GM19025 (cell line): ENCODE measurements around the gene ZNF700.
"Not testable (repeated sequence)": the region's sequence is repeated elsewhere in the genome, so short reads cannot be mapped to it uniquely, and the experiment has no call there.

Experiments
- ATAC-seq: cut with Tn5 transposase; IDR thresholded peaks from one replicate; pipeline ENCODE4 v1.9.1; 2021; ENCODE audit warnings: mild to moderate bottlenecking, low read depth, moderate library complexity; ENCODE audit not compliant: unreplicated experiment

ZNF700 gene

DNA sequence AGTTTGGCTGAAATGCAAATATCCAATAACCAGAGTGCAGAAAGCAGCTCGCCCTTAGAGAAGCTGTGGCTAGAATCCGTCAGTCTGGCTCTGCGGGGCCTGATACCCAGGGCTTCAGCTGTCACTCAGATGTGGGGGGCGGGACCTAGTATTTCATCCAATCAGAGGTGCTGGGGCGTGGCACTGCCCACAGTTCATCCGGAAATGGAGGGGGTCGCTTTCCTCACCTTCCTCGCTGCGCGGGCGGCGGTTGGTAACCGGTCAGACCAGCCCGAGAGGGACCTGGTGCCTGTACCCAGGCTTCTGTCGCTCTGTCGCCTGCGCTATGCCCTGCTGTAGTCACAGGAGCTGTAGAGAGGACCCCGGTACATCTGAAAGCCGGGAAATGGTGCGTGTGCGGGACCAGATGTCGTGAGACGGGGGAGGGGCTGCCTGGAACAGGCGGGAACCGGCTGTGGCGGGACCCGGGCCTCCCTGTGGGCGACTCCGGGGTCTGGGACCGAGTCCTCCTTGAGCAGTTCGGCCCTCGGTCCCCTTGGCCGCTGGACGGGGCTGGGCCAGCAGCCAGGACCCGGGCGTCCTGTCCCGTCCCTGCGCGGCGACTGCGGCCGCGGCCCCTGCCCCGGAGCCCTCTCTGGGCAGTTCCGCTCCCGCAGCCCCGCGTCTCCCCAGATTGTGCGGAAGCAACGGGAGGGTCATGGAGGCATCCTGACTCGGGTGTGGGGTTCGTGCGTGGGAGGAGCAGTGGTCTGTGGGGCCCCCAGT is at the start of gene ZNF700:
Gene ZNF700, plus strand, starts transcription at position 222 of the 765 bp plus-strand sequence. Its CDS starts 104 bp downstream, at position 326.
- ATAC-seq: peak; percentile 82

DNA sequence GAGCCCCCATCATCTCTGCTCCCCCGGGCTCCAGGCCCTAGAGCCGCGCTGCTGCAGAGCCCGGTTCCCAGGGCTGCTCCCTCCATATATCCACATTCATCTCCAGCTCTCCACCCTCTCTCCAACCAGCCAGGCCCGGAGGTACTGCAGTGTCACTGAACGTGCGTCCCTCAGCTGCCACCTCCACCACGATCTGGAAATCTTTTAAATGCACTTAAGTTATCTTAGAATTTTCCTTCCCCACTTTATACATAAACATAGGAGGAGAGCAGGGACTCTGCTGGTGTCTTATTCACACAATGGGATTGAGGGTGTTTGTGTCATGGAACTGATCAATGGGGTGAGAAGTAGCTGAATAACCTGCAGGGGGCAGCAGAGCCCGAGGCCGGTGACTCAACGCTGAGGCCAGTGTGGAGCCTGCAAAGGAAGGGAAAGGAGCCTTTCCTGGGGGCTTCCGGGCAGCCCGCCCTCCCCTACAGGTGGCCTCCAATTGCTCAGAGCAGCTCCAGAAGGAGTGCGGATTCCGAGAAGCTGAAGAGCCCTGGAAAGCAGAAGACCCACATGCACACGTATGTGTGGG is 45.1 kb upstream of the ZNF700 start:
- not testable (repeated sequence) for ATAC-seq

DNA sequence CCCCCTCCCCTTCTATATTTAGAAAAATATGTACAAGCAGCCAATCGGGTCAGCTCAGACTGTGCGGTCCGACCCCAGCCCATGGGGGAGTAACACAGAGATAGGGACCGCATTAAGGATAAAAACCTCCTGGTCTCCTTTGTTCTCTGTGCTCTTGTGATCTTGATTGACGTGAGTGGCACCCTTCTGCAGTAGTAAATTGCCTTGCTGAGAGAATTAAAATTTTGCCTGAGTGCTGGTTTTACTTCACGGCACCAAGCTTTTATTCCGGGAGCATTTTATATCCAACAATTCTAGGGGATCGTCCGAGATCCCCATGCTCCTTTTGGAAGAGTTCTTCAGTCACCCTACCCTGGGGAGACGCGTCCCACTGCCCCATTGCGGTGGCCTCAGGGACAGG is 44.3 kb upstream of the ZNF700 start:
- ATAC-seq: no peak

DNA sequence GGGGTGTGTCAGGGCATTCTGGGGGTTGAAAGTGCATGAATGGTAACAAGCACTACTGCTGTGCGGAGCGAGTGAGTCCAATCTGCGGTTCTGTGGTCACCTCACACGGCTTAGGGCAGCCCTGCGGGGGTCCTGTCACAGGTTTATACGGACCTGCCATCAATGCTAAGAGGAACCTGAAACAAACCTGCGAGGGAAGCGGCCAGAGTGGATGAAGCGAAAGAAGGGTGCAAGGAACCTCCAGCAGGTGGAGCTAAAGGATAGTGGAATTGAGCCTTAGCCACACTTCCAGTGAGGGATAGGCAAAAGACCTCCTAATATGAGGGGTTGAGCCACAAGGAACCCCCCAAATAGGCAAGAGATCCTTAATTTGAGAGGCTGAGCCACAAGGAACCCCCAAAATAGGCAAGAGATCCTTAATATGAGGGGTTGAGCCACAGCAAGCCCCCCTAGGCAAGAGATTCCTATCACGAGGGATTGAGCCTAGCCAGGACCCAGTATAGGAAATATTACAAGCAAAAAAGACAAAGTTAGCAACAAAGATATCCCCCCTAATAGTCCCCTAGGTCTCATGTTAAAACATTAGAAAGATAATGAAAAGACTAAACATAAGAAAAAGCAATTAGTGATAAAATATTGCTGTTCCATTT is 43.6 kb upstream of the ZNF700 start:
- ATAC-seq: no peak

DNA sequence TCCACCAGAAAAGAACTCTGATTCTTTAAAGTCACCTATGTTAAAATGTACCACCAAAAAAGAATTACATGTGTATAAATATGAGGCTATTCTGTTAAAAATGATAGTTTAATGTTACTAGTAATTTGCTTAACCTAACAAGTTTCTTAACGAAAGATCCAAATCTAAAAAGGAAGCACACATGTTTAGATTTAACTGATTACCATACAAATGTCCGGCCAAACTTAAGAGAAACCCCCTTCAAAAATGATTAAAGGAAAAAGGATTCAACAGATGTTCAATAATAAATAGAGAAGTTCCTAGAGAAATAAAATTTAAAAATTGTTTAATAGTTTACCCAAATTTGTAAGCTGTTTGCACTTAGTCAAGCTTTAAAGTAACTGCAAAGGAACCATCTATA is 42.3 kb upstream of the ZNF700 start:
- ATAC-seq: no peak

DNA sequence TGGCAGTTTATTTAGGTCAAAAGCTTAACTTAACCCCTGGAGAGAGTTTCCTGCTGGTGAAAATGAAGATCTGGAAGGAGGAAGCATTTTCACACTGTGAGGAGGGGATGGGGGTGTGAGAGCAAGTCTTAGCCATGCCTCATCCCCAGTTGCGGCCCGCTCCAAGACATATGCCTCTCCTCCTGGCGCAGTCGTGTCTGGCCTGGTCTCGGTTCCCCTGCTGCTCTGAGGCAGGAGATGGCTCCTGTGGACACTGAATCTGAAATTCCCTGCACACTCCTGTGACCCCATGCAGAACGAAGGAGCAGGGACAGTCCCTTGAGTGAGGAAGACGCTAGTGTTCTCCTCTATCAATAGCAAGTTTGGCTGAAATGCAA is 37.7 kb upstream of the ZNF700 start:
- ATAC-seq: no peak

DNA sequence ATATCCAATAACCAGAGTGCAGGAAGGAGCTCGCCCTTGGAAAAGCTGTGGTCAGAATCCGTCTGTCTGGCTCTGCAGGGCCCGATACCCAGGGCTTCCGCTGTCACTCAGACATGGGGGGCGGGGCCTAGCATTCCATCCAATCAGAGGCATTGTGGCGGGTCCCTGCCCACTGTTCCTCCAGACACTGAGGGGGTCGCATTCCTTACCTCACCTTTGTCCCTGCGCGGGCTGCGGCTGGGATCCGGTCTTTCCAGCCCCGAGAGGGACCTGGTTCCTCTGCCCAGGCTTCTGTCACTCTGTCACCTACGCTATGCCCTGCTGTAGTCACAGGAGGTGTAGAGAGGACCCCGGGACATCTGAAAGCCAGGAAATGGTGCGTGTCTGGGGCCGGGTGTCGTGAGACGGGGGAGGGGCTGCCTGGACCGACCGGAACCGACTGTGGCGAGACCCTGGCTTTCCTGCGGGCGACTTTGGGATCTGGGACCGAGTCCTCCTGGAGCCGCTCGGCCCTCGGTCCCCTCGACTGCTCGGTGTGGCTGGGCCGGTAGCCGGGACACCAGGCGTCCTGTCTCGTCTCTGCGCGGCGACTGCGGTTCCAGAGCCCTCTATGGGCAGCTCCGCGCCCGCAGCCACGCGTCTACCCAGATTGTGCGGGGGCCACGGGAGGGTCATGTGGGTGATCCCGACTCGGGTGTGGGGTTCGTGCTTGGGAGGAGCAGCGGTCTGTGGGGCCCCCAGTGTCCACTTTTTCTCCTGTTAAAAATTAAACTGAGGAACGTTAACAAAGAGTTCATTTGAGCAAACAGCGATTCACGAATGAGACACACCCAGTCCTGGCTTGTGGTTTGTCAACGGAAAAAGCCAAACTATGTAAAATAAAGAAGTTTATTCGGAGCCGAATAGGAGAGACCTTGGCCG is 37.0 kb upstream of the ZNF700 start, which contains the start of gene ZNF69:
Gene ZNF69, plus strand, starts transcription at position 172 of the 921 bp plus-strand sequence. Its CDS starts 142 bp downstream, at position 314.
- ATAC-seq: no peak

DNA sequence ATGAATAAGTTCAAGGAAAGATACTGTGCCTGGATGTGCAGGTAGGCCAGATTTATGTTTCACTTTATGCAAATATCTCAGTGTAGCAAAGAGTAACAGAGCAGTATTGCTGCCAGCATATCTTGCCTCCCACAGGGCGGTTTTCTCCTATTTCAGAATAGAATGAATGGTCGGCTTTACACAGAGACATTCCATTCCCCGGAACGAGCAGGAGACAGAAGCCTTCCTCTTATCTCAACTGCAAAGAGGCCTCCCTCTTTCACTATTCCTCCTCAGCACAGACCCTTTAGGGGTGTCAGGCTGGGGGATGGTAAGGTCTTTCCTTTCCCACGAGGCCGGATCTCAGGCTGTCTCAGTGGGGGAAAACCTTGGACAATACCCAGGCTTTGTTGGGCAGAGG is 35.0 kb upstream of the ZNF700 start:
- not testable (repeated sequence) for ATAC-seq

DNA sequence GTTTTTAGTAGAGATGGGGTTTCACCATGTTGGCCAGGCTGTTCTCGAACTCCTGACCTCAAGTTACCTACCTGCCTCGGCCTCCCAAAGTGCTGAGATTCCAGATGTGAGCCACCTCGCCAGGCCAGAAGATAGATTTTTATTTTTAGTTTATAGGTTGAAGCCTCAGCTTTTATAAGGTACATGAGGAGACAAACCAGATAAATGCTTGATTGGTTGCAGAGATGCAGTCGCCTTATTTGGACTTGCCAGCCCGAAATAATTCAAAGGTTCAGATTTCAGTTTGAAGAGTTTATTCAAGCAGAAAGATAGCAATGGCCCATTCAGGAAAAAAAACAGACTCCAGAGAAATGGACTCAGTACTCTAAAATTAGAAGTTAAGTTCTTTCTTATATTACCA is 34.3 kb upstream of the ZNF700 start:
- no peak for ATAC-seq

DNA sequence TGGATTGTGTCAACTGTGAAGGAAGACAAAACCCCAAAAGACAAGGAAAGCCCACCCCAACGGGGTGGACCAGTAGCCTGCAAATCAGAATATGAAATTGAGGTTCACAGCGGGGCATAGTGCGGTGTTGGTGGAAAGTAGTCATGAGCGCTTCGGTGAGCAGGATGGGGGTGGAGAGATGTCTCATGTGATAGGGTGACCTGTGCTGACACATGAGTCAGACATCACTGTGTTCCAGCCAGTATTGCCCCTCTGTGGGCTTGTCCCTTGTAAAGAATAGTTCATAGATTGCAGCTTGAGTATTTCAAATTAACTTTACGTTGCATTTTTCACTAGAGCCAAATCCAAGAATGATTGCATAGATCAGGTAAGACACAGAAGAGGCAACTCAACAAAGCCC is 30.1 kb upstream of the ZNF700 start:
- no peak for ATAC-seq

DNA sequence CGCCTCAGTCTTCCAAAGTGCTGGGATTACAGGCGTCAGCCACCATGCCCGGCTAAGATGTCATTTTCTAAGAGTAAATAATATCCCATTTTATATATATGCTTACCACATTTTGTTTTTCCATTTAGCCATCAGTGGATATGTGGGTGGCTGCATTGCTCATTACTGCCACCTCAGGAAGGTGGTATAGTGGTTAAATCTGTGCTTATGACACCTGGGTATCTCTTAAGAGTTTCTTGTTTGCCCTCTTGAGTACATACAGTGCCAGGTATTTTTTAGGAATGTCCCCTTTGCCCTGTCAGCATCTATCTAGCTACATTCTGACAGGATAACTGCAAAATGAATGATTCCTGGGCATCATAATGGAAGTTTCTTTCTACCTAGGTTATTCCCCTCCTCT is 22.7 kb upstream of the ZNF700 start:
- no peak for ATAC-seq

DNA sequence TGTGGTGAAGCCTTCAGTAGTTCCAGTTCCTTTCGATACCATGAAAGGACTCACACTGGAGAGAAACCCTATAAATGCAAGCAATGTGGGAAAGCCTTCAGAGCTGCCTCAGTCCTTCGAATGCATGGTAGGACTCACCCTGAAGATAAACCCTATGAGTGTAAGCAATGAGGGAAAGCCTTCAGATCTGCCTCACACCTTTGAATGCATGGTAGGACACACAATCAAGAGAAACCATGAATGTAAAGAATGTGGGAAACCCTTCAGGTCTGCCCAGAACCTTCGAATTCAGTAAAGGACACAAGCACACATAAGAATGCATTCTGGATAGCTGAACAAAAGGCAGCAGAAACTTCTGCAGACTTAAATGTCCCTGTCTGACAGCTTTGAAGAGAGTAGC is 19.0 kb upstream of the ZNF700 start:
- no peak for ATAC-seq

DNA sequence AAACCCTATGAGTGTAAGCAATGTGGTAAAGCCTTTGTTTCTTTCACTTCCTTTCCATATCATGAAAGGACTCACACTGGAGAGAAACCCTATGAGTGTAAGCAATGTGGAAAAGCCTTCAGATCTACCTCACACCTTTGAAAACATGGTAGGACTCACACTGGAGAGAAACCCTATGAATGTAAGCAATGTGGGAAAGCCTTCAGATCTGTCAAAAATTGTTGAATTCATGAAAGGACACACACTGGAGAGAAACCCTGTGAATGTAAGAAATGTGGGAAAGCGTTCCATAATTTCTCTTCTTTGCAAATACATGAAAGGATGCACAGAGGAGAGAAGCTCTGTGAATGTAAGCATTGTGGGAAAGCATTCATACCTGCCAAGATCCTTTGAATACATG is 13.0 kb upstream of the ZNF700 start:
- ATAC-seq: not testable (repeated sequence)

DNA sequence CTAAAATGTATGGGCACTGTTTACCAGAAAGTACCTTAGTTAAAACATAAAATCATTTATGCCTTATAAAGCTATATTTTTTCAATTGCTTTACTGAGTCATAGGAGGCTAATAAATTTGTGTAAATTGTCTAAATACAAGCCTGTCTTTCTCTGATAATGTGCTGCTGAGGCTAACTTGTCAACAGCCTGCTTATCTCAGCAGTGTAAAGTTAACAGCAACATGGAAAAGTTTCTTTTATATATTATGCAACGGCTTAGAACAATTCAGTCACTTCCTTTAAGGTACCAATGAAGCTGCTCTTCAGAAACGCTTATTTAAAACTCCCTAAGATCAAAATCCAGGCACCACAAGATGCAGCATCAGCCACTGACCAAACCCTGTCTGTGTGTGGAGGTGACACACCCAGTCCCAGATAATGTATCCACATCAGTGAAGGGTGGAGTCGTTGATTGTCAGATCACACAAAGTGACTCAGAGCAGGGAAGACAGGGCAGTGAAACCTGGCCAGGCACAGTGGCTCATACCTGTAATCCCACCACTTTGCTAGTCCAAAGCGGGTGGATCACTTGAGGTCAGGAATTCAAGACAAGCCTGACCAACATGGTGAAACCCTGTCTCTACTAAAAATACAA is 10.4 kb upstream of the ZNF700 start:
- not testable (repeated sequence) for ATAC-seq

DNA sequence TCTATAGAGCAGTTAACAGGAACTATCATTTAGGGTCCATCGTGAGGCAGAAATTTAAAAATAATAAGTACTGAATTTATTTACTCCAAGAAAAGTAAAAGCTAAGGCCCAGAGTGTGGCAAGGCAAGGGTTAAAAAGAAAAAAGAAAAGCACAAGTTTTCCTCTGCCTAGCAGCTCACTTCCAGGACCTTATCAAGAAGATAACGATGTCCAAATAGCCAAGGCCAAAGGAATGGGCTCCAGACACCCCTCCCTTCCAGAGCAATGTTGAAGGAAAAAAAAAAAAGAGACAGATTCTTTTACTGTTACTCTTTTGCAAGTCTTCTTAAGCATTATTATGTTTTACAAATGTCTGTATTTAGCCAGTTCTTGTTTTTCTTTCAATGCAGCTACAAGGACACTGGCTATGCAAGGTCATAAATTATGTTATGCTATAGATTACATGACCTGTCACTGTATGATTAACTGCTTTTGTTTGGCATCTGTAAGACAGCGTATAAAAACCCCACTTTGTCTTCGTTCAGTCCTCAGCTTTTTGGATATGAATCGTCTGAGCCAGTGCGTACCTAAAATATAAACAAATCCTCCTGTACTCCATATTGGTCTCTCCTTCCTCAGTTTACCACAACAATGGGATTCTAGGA is 2.9 kb upstream of the ZNF700 start:
- ATAC-seq: no peak

DNA sequence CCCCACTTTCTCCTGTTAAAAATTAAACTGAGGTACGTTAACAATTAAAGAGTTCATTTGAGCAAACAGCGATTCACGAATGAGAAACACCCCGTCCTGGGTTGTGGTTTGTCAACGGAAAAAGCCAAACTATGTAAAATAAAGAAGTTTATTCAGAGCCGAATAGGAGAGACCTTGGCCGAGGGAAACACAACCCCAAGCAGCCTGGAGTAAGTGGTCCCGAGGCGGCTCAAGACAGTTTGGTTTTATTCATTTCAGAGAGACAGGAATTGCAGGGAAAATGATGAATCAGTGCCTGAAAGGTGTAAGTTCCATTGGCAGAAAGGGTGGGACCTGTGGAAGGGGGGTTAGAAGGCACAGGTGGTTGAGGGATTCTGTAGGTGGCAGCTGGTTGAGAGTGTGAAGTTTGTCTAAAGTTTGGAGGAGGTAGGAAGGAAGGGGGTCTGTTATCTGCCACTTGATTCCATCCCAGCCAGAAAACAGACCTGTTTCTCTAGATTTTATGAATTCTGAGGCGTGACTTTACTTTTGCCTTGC is 812 bp downstream of the ZNF700 start:
- not testable (repeated sequence) for ATAC-seq

DNA sequence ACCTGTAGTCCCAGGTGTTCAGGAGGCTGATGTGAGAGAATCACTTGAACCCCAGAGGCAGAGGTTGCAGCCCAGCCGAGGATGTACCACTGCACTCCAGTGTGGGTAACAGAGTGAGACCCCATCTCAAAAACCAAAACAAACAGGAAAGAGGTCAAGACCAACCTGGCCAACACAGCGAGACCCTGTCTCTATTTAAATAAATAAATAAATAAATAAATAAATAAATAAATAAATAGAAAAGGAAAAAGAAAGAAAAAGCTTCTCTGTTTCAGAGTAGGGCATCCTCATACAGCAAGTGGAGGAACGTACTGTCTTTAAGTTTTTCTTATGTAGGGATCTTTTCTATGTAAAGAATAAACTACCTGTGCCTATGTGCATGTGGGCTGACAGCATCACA is 2.3 kb downstream of the ZNF700 start:
- no peak for ATAC-seq

DNA sequence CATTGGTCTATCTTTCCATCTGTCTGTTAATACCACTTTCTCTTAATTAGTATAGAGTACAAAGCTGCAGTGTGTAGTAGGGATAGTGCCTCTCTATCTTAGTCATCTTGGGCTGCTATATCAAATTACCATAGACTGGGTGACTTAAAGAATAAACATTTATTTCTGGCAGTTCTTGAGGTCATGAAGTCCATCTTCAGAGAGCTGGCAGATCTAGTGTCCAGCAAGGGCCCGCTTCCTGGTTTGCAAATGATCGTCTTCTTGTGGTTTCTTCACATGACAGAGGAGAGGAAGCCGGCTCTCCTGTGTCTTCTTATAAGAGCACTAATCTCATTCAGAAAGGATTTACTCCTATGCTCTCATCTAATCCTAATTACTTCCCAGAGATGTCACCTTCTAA is 6.1 kb downstream of the ZNF700 start:
- ATAC-seq: no peak

DNA sequence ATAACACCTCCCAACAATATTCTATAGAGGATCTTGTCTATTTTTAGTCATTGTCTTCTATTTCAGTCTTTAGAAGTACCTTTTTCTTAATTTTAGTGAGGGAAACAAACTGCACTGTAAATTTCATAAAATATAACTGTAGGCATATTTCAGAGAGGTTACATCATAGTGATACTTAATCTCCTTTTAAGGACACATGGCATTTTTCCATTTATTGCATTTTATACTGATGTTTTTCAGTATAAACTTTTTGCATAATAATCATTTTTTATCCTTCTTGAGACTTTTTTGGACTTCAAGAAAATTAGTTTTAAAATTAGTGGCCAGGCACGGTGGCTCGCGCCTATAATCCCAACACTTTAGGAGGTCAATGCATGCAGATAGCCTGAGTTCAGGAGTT is 6.6 kb downstream of the ZNF700 start:
- no peak for ATAC-seq
